Measurements from ENCODE around the gene SIAH3.

The SIAH3 gene

DNA sequence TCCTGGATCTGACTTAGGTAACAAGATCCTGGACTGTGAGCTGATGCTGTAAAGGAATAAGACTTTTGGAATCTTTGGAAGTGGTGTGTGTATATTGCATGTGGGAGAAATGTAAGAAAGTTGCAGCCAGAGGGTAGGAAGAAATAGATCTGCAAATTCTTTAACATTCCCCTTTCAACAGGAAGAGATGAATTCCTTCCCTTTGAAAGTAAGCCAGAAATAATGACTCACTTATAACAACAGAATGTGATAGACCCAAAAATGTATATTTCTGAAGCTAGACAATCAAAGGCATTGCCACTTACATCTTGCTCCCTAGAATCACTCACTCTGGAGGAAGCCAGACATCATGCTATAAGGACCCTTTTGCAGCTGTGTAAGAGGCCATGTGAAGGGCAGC is 9.8 kb upstream of the SIAH3 start:
- Histone ChIP-seq H3K4me1 (ENCODE audit: control insufficient read depth in 1 of 2, insufficient read depth in 2 of 2, low read length in 2 of 2) (no peaks in the 10 kb centered on the region), H3K36me3 (ENCODE audit: control insufficient read depth in 1 of 2, insufficient read depth in 2 of 2, low read length in 2 of 2) (no peaks in the 10 kb centered on the region), H3K9me3 (ENCODE audit: control insufficient read depth in 1 of 2, low read length in 2 of 2) (no peaks in the 10 kb centered on the region), H3K27ac (ENCODE audit: low read length) (no peak overlapping the region), H3K4me3 (ENCODE audit: low read depth in 1 of 2, low read length in 2 of 2) (no peak overlapping the region), H3K27me3 (ENCODE audit: low read depth, low read length) (no peaks in the 10 kb centered on the region)

DNA sequence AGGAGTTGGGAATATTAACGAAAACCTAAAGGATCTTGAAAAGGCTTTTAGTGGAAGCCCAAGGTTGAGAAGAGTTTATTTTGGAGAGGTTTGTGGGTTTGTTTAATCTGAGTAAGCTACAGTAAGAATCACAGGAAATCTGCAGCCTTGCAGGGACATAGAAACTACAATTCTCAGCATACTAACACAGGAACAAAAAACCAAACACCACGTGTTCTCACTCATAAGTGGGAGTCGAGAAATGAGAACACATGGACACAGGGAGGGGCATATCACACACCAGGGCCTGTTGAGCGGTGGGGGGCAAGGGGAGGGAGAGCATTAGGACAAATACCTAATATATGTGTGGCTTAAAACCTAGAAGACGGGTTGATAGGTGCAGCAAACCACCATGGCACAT is 8.7 kb upstream of the SIAH3 start:
- Histone ChIP-seq H3K36me3 (ENCODE audit: control insufficient read depth in 1 of 2, insufficient read depth in 2 of 2, low read length in 2 of 2) (no peaks in the 10 kb centered on the region), H3K4me3 (ENCODE audit: low read depth in 1 of 2, low read length in 2 of 2) (no peak overlapping the region), H3K27me3 (ENCODE audit: low read depth, low read length) (no peaks in the 10 kb centered on the region), H3K27ac (ENCODE audit: low read length) (no peak overlapping the region), H3K4me1 (ENCODE audit: control insufficient read depth in 1 of 2, insufficient read depth in 2 of 2, low read length in 2 of 2) (no peaks in the 10 kb centered on the region), H3K9me3 (ENCODE audit: control insufficient read depth in 1 of 2, low read length in 2 of 2) (no peaks in the 10 kb centered on the region)

DNA sequence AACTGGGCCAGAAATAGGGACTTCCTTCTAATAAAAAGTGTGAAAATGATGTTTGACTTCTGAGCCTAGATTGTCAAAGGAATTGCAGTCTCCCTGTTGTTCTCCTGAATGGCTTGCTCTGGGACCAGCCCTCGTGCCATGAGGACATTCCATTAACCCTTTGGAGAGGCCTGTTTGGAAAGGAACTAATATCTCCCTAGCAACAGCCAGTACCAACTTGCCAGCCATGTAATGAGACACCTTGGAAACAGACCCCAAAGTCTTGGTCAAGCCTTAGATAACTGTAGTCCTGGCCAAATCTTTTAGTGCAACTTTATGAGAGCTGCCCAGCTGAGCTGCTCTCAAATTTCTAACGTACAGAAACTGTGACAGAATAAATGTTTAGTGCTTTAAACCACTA is 8.2 kb upstream of the SIAH3 start:
- H3K9me3 ChIP-seq (ENCODE audit: control insufficient read depth in 1 of 2, low read length in 2 of 2) = no peaks in the 10 kb centered on the region
- no peak overlapping the region for H3K4me3 ChIP-seq (ENCODE audit: low read depth in 1 of 2, low read length in 2 of 2)
- H3K27me3 ChIP-seq (ENCODE audit: low read depth, low read length) = no peaks in the 10 kb centered on the region
- H3K36me3 ChIP-seq (ENCODE audit: control insufficient read depth in 1 of 2, insufficient read depth in 2 of 2, low read length in 2 of 2) = no peaks in the 10 kb centered on the region
- H3K4me1 ChIP-seq (ENCODE audit: control insufficient read depth in 1 of 2, insufficient read depth in 2 of 2, low read length in 2 of 2) = no peaks in the 10 kb centered on the region
- no peak overlapping the region for H3K27ac ChIP-seq (ENCODE audit: low read length)

DNA sequence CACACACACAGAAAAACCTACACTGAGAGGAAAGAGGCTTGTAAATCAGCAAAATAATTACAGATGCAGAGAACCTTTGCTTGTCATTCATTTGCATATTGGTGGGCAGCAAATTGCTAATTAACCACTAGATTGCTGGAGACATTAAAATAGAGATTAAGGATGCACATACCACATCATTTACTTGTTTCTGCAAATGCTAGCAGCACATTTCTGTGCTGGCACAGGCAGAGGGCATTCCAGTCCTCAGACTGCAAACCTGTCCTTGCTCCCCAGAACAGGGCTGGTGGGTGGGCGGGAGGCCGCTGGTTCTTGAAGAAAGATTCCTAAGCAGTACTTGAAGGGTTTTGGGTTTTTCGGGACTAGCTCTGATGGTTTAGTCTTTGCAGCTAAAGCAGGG is 941 bp upstream of the SIAH3 start:
- Histone ChIP-seq H3K27ac (ENCODE audit: low read length) (no peak overlapping the region), H3K4me1 (ENCODE audit: control insufficient read depth in 1 of 2, insufficient read depth in 2 of 2, low read length in 2 of 2) (peaks cover 0 to 18% of the 10 kb centered on the region in 2 donors), H3K36me3 (ENCODE audit: control insufficient read depth in 1 of 2, insufficient read depth in 2 of 2, low read length in 2 of 2) (no peaks in the 10 kb centered on the region), H3K4me3 (ENCODE audit: low read depth in 1 of 2, low read length in 2 of 2) (no peak overlapping the region), H3K27me3 (ENCODE audit: low read depth, low read length) (peaks cover 12% of the 10 kb centered on the region), H3K9me3 (ENCODE audit: control insufficient read depth in 1 of 2, low read length in 2 of 2) (no peaks in the 10 kb centered on the region)

DNA sequence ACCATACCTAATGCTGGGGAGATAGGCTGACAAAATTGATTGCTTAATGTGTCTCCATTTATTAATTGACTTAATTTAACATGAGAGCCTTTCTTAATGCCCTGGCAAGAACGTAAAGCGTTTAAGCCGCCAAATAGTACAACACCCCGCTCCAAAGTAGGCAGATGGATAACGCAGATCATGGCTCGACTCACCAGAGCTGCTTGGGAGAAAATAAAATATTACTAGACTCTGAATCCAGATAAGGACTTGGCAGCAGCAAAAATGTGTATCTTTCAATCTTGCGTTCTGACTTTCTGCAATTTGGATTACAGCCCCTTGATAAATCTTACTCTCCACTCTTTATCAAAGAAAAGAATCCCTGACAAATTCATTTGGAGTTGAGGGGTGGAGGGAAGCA is 403 bp upstream of the SIAH3 start:
- Histone ChIP-seq H3K9me3 (ENCODE audit: control insufficient read depth in 1 of 2, low read length in 2 of 2) (no peaks in the 10 kb centered on the region), H3K4me1 (ENCODE audit: control insufficient read depth in 1 of 2, insufficient read depth in 2 of 2, low read length in 2 of 2) (peaks cover 0 to 18% of the 10 kb centered on the region in 2 donors), H3K27ac (ENCODE audit: low read length) (no peak overlapping the region), H3K27me3 (ENCODE audit: low read depth, low read length) (peaks cover 12% of the 10 kb centered on the region), H3K4me3 (ENCODE audit: low read depth in 1 of 2, low read length in 2 of 2) (peak overlapping the region in 1 of 2 donors; percentile 64), H3K36me3 (ENCODE audit: control insufficient read depth in 1 of 2, insufficient read depth in 2 of 2, low read length in 2 of 2) (no peaks in the 10 kb centered on the region)

DNA sequence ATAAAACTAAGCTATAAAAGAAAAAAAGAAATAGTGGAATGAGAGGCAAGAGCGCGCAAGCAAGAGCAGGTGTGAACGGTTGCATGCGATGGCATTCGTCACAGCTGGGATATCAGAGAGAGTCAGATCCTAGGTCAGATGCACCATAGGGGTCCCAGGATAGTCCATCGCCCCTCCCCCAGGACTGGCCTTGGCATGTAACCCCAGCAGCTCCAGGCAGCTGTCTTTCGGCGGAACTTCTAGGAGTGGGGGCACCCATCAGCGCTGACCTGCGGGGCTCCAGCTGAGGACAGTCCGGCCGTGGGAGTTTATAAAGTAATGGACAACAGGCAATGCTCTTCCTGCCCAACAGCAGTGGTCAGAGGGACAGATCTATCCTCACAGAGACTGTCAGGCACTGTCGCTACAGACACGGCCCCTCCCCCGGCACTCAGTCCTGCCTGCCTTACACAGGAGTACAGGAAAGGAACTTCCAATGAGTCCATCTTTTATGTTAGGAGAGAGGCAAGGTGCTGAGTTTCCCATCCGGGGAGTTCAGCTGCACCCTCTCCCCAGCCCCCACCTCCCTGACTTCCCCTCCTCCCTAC is 1.4 kb downstream of the SIAH3 start:
- peak overlapping the region; percentile 50 to 64 for H3K4me3 ChIP-seq (ENCODE audit: low read depth in 1 of 2, low read length in 2 of 2)
- no peaks in the 10 kb centered on the region for H3K36me3 ChIP-seq (ENCODE audit: control insufficient read depth in 1 of 2, insufficient read depth in 2 of 2, low read length in 2 of 2)
- H3K27ac ChIP-seq (ENCODE audit: low read length) = no peak overlapping the region
- H3K27me3 ChIP-seq (ENCODE audit: low read depth, low read length) = peaks cover 12% of the 10 kb centered on the region
- H3K4me1 ChIP-seq (ENCODE audit: control insufficient read depth in 1 of 2, insufficient read depth in 2 of 2, low read length in 2 of 2) = peaks cover 0 to 18% of the 10 kb centered on the region in 2 donors
- H3K9me3 ChIP-seq (ENCODE audit: control insufficient read depth in 1 of 2, low read length in 2 of 2) = no peaks in the 10 kb centered on the region

DNA sequence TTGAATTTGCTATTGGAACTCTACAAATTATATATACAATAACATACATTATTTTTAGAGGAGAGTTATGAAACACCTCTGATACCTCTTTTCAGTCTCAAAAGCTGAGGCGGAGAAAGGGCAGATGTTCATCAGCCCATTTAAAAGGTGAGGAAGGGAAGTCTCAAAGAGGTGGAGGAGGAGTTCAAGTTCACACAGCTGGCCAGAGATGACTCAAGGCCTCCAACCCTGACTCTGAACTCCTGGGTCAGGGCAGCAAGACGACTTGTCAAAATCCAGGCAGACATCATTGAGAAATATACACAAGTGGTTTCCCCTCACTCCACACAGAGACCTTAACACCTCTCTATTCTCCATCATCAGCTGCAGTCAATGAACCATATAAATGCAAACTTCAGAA is 2.1 kb downstream of the SIAH3 start:
- Histone ChIP-seq H3K9me3 (ENCODE audit: control insufficient read depth in 1 of 2, low read length in 2 of 2) (no peaks in the 10 kb centered on the region), H3K27ac (ENCODE audit: low read length) (no peak overlapping the region), H3K4me3 (ENCODE audit: low read depth in 1 of 2, low read length in 2 of 2) (no peak overlapping the region), H3K36me3 (ENCODE audit: control insufficient read depth in 1 of 2, insufficient read depth in 2 of 2, low read length in 2 of 2) (no peaks in the 10 kb centered on the region), H3K27me3 (ENCODE audit: low read depth, low read length) (peaks cover 12% of the 10 kb centered on the region), H3K4me1 (ENCODE audit: control insufficient read depth in 1 of 2, insufficient read depth in 2 of 2, low read length in 2 of 2) (peaks cover 0 to 18% of the 10 kb centered on the region in 2 donors)

DNA sequence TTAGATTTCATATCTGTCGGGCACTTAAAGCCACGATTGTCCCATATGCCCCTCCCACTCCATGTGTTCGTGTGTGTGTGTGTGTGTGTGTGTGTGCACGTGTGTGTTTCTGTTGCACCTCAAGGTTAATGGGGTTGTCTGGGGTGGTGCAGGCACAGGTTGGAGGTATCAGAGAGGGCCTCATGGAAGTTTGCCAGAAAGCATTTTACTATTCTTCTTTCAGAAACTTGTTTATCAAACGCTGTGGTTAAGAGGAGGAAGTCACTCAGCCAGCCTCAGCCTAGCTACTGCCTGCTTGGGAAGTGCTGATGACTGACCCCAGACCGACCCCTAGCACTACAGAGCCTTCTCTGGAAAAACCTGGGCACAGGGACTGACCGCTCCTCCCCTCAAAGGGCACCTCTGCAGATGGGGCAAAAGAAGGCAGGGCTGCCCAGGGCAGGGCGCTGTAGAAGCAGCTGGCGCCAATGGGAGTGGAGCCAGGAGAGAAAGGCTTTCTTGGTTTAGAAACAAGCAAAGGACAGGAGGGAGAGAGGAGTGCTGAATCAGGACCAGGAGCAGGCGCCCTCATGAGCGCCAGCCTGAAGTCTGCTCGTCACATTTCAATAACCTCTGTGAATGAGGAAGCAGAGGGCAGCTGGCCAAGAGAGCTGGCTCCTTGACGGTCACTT is 3.9 kb downstream of the SIAH3 start:
- no peaks in the 10 kb centered on the region for H3K36me3 ChIP-seq (ENCODE audit: control insufficient read depth in 1 of 2, insufficient read depth in 2 of 2, low read length in 2 of 2)
- H3K4me1 ChIP-seq (ENCODE audit: control insufficient read depth in 1 of 2, insufficient read depth in 2 of 2, low read length in 2 of 2) = peaks cover 0 to 18% of the 10 kb centered on the region in 2 donors
- no peak overlapping the region for H3K4me3 ChIP-seq (ENCODE audit: low read depth in 1 of 2, low read length in 2 of 2)
- H3K27ac ChIP-seq (ENCODE audit: low read length) = no peak overlapping the region
- H3K9me3 ChIP-seq (ENCODE audit: control insufficient read depth in 1 of 2, low read length in 2 of 2) = no peaks in the 10 kb centered on the region
- H3K27me3 ChIP-seq (ENCODE audit: low read depth, low read length) = peaks cover 12% of the 10 kb centered on the region

DNA sequence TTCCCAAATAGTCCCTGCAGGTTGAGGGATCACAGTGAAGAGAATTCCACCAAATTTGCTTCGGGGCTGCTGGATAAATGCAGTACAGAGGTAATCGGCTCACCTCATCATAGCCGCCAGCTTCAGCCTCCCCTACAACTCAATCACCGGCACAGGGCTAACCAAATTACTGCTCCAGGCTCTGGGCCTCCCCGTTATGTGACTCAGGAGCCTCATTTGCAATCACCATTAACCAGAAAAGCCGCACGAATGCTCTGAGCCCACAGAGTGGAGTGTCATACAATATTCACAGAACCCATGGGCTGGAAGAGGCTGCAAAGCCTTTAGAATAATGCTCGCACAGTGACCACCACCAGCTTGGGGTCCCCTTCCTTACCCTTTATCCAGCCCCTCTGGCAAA is 4.9 kb downstream of the SIAH3 start:
- peaks cover 0 to 15% of the 10 kb centered on the region in 2 donors for H3K4me1 ChIP-seq (ENCODE audit: control insufficient read depth in 1 of 2, insufficient read depth in 2 of 2, low read length in 2 of 2)
- H3K4me3 ChIP-seq (ENCODE audit: low read depth in 1 of 2, low read length in 2 of 2) = no peak overlapping the region
- H3K27ac ChIP-seq (ENCODE audit: low read length) = no peak overlapping the region
- no peaks in the 10 kb centered on the region for H3K36me3 ChIP-seq (ENCODE audit: control insufficient read depth in 1 of 2, insufficient read depth in 2 of 2, low read length in 2 of 2)
- no peaks in the 10 kb centered on the region for H3K9me3 ChIP-seq (ENCODE audit: control insufficient read depth in 1 of 2, low read length in 2 of 2)
- peaks cover 12% of the 10 kb centered on the region for H3K27me3 ChIP-seq (ENCODE audit: low read depth, low read length)

DNA sequence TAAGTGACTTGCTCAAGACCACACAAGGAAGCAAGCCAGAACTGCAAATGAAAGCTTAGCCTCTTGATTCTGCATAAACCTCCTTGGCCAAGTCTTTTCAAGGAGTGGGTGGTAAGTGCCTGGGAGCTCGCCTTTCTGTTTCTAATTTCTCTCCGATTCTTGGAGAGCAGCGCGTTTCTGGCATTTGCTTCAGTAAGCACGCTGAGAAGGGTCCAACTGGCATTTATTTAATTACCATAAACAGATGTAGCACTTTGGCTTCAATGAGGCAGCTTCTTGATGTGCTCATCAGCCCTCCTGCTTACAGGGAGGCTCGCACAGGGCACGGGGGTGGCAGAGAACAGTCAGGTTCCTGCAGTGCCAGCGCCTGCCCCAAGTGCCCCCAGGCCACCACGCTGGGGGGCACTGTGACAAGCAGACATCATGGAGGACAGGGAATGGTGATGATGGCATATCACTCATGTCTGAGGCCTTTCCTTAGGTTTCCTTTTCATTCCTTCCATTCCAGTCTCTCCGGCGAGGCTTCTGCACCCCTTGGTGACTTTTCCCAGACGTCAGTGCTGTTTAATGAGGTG is 13.3 kb downstream of the SIAH3 start:
- H3K4me1 ChIP-seq (ENCODE audit: control insufficient read depth in 1 of 2, insufficient read depth in 2 of 2, low read length in 2 of 2) = peaks cover 0 to 12% of the 10 kb centered on the region in 2 donors
- H3K36me3 ChIP-seq (ENCODE audit: control insufficient read depth in 1 of 2, insufficient read depth in 2 of 2, low read length in 2 of 2) = no peaks in the 10 kb centered on the region
- no peaks in the 10 kb centered on the region for H3K9me3 ChIP-seq (ENCODE audit: control insufficient read depth in 1 of 2, low read length in 2 of 2)
- H3K27ac ChIP-seq (ENCODE audit: low read length) = no peak overlapping the region
- no peak overlapping the region for H3K4me3 ChIP-seq (ENCODE audit: low read depth in 1 of 2, low read length in 2 of 2)
- H3K27me3 ChIP-seq (ENCODE audit: low read depth, low read length) = no peaks in the 10 kb centered on the region

DNA sequence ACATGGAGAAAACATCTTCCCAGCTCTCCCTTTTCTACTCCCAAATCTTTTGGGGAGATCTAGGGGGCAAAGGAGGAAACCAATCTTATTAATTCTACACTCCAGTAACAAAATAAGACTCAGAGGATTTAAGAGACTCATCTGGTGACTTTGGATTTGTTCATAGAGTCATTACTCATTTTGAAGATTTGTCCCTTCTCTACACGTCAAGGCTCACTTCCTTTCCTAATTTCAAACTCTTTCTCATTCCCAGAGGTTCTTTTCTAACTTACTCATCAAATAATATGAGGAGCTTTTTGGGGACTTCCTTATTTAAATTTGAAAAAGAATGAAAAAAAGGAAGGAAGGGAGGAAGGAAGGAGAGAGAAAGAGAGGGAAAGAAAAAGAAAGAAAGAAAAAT is 14.4 kb downstream of the SIAH3 start:
- H3K36me3 ChIP-seq (ENCODE audit: control insufficient read depth in 1 of 2, insufficient read depth in 2 of 2, low read length in 2 of 2) = no peaks in the 10 kb centered on the region
- H3K27me3 ChIP-seq (ENCODE audit: low read depth, low read length) = no peaks in the 10 kb centered on the region
- no peaks in the 10 kb centered on the region for H3K9me3 ChIP-seq (ENCODE audit: control insufficient read depth in 1 of 2, low read length in 2 of 2)
- no peak overlapping the region for H3K4me3 ChIP-seq (ENCODE audit: low read depth in 1 of 2, low read length in 2 of 2)
- H3K27ac ChIP-seq (ENCODE audit: low read length) = no peak overlapping the region
- peaks cover 0 to 13% of the 10 kb centered on the region in 2 donors for H3K4me1 ChIP-seq (ENCODE audit: control insufficient read depth in 1 of 2, insufficient read depth in 2 of 2, low read length in 2 of 2)

Measured in muscle layer of duodenum (tissue), 2 donors.